HG02588 (cell line): ENCODE measurements around the gene RHBDL2.
"Not testable (repeated sequence)": the region's sequence is repeated elsewhere in the genome, so short reads cannot be mapped to it uniquely, and the experiment has no call there.

ENCODE experiments used
- ATAC-seq: cut with Tn5 transposase; IDR thresholded peaks from one replicate; pipeline ENCODE4 v1.9.1; 2021; ENCODE audit warnings: mild to moderate bottlenecking, moderate library complexity; ENCODE audit not compliant: unreplicated experiment

Gene RHBDL2

GRCh38 chr1:38885092-38885491, 56.5 kb downstream of the RHBDL2 start:
- ATAC-seq = no peak

- no peak for ATAC-seq
These were observed 60.1 kb downstream of the RHBDL2 start, which contains the start of gene GJA9 for GRCh38 chr1:38881487-38881886. Gene GJA9, minus strand, starts transcription at chr1:38881587. Its CDS starts 5,489 bp downstream, at chr1:38876098.

GRCh38 chr1:38875811-38876210, 65.8 kb downstream of the RHBDL2 start:
- ATAC-seq = no peak

- peak; percentile 97 for ATAC-seq
These were observed 68.3 kb downstream of the RHBDL2 start, which contains the start of gene MYCBP for GRCh38 chr1:38873027-38873969. Gene MYCBP, minus strand, starts transcription at chr1:38873348. Its CDS starts 43 bp downstream, at chr1:38873305.

- peak; percentile 22 for ATAC-seq
These were observed 69.1 kb downstream of the RHBDL2 start for GRCh38 chr1:38872401-38873026.

GRCh38 chr1:38870996-38871395, 70.6 kb downstream of the RHBDL2 start:
- ATAC-seq = no peak

GRCh38 chr1:38867208-38867607, 74.4 kb downstream of the RHBDL2 start:
- no peak for ATAC-seq

GRCh38 chr1:38865112-38865715, 76.4 kb downstream of the RHBDL2 start:
- ATAC-seq = no peak

GRCh38 chr1:38860454-38860795, 81.2 kb downstream of the RHBDL2 start:
- no peak for ATAC-seq

- peak; percentile 86 for ATAC-seq
These were observed 81.8 kb downstream of the RHBDL2 start, which contains the start of gene RRAGC for GRCh38 chr1:38859561-38860453. Gene RRAGC, minus strand, starts transcription at chr1:38859772. Its CDS starts 126 bp downstream, at chr1:38859646.

GRCh38 chr1:38858833-38859560, 82.6 kb downstream of the RHBDL2 start:
- peak; percentile 35 for ATAC-seq

- ATAC-seq = no peak
These were observed 88.8 kb downstream of the RHBDL2 start for GRCh38 chr1:38852780-38853179.

- no peak for ATAC-seq
These were observed 93.6 kb downstream of the RHBDL2 start for GRCh38 chr1:38848071-38848470.

GRCh38 chr1:38846210-38846609, 95.4 kb downstream of the RHBDL2 start:
- ATAC-seq = no peak

- ATAC-seq = not testable (repeated sequence)
These were observed 96.5 kb downstream of the RHBDL2 start for GRCh38 chr1:38845088-38845487.

- no peak for ATAC-seq
These were observed 101.3 kb downstream of the RHBDL2 start for GRCh38 chr1:38840281-38840680.

GRCh38 chr1:38839363-38839762, 102.3 kb downstream of the RHBDL2 start:
- ATAC-seq = no peak

GRCh38 chr1:38836316-38836715, 105.3 kb downstream of the RHBDL2 start:
- ATAC-seq = not testable (repeated sequence)
